ENCODE results near the gene TEPSIN.

TEPSIN gene

DNA sequence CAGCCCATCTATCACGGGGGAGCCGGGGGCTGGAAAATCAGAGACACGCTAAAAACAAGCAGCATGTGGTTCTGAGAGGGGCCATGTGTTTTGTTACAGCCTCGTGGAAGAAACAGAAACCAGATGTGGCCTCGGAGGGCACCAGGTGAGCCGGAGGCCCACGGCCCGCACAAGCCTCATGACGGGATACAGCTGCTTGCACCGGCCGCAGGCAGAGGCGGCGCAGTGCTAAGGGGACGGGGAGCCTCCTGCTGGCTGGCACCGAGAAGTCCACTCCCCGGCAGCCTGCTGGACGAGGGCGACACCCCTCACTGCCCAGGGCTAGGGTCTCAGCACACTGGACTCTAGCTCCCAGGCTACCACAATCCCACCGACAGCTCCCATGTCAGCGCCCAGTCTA lies 19.4 kb upstream of the TEPSIN start:
- ATAC-seq = no peak
- H3K4me3 Mint-ChIP-seq = no peak overlapping the region
- peaks cover 34% of the 10 kb centered on the region for H3K36me3 Mint-ChIP-seq
- H3K27ac Mint-ChIP-seq = no peak overlapping the region
- peaks cover 18% of the 10 kb centered on the region for H3K4me1 Mint-ChIP-seq
- H3K9me3 Mint-ChIP-seq = no peaks in the 10 kb centered on the region
- no peaks in the 10 kb centered on the region for H3K27me3 Mint-ChIP-seq

DNA sequence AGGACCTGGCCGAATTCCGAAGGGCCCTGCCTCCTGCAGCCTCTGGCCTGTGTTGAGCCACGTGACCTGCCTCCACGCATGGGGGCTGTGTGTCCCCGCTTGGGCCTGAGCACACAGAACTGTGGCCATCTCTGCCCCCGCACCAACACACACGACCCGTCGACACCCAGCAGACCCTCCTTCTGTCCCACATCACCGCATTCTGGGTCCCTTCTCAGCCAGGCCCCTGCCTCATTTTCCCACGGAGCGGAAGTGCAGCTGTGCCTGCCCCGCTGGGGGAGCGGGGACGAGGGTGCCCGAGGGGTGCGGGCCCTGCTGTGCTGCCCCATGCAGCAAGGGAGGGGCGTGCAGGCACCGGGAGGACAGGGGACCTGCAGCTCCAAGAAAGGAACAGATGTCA lies 18.7 kb upstream of the TEPSIN start:
- peaks cover 24% of the 10 kb centered on the region for H3K4me1 Mint-ChIP-seq
- H3K36me3 Mint-ChIP-seq = peaks cover 39% of the 10 kb centered on the region
- H3K27me3 Mint-ChIP-seq = no peaks in the 10 kb centered on the region
- no peak overlapping the region for H3K27ac Mint-ChIP-seq
- H3K9me3 Mint-ChIP-seq = no peaks in the 10 kb centered on the region
- ATAC-seq = no peak
- H3K4me3 Mint-ChIP-seq = no peak overlapping the region

DNA sequence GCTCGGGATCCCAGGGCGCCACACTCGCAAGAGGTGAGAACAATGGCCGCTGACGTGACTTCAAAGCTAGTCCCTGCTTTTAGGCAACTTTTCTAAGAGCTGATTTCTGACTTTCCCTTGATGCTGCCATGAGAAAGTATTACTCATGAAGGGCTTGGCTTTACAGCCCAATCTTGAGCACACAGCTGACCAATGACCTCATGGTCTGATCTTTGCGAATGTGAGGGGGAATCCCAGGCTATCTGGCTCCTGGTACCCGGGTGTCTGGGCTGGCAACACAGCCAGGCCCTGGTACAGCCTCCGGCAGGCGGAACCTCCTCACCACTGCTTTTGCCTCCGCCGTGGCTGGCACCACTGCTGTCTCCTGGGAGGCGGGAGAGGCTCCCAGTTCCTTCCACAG lies 17.8 kb upstream of the TEPSIN start:
- H3K36me3 Mint-ChIP-seq = peaks cover 37% of the 10 kb centered on the region
- H3K4me3 Mint-ChIP-seq = no peak overlapping the region
- H3K27ac Mint-ChIP-seq = no peak overlapping the region
- no peak for ATAC-seq
- H3K27me3 Mint-ChIP-seq = no peaks in the 10 kb centered on the region
- H3K9me3 Mint-ChIP-seq = no peaks in the 10 kb centered on the region
- peaks cover 32% of the 10 kb centered on the region for H3K4me1 Mint-ChIP-seq

DNA sequence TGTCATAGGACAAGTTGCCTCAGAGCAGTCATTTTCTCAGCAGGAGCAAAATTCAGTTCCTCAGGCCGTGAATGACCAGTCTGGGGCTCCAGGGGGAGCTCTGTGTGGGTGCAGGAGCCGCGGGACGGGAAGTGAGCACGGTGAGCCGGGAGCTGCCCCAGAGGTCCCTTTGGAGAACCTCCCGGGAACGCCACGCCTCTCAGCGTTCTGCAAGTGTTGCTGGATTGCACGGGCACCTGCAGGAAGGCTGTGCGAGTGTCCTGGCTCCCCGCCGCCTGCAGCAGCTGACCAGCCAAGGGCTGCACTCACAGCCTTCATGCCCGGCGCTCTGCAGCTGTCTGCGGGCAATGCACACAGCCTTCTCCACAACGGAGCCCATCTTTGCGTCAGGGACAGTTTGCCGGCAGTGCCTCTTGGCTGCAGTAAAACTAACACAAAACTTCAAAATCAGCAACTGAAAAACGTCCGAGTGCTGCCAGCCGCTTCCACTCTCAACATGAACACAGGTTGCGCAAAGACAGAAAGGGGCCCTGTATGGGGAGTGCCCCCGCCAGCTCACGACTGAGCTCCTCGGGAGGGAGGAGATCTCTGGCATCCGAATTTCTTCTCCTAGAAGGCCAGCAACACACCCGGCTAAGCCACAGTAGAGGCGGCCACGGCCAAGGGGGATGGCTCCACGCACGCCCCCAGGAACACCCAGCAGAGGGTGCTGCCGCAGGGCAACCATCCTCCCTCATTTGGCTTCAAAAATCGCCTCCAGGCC lies 16.3 kb upstream of the TEPSIN start:
- H3K4me3 Mint-ChIP-seq = no peak overlapping the region
- no peak for ATAC-seq
- H3K9me3 Mint-ChIP-seq = no peaks in the 10 kb centered on the region
- H3K36me3 Mint-ChIP-seq = peaks cover 36% of the 10 kb centered on the region
- no peak overlapping the region for H3K27ac Mint-ChIP-seq
- no peaks in the 10 kb centered on the region for H3K27me3 Mint-ChIP-seq
- peaks cover 32% of the 10 kb centered on the region for H3K4me1 Mint-ChIP-seq

DNA sequence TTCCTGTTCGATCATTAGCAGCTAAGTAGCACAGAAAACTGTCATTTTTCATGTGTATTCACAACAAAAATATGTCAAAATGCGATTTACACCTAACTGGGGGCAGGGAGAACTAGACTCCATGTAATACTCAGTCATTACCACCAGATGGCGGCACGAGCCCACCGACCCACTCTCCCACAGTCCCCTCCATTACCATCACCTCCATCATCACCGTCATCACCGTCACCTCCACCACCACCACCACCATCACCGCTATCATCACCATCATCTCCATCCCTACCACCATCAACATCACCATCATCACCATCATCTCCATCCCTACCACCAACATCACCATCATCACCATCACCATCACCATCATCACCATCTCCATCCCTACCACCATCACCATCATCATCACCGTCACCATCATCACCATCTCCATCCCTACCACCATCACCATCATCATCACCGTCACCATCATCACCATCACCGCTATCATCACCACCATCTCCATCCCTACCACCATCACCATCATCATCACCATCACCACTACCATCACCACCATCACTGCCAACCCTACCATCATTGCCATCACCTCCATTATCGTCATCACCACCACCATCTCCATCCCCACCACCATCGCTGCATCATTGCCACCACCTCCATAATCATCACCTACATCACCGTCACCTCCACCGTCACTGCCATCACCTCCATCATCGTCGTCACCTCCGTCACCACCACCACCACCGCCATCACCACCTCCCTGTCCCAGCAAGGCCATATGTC lies 14.7 kb upstream of the TEPSIN start:
- peak; percentile 59 for ATAC-seq
- Mint-ChIP-seq H3K9me3 (no peaks in the 10 kb centered on the region), H3K4me3 (no peak overlapping the region), H3K27ac (peak overlapping the region; percentile 35), H3K4me1 (peaks cover 23% of the 10 kb centered on the region), H3K36me3 (peaks cover 37% of the 10 kb centered on the region), H3K27me3 (no peaks in the 10 kb centered on the region)

DNA sequence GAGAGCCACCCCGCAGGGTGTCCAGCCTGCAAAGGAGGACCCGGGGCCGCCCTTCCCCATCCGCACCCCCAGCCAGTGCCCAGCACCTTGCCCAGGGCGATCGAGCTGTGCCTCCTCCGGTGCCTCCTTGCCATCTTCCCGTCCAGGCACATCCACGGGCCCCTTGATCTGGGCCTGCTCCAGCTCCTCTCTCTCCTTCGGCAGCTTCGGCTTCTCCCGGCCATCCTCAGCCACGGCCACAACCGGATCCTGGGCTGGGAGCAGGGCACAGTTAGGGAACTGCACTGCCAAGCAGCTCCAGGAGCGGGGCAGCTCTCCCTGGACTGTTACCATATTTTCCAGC lies 14.1 kb upstream of the TEPSIN start:
- H3K36me3 Mint-ChIP-seq = peaks cover 37% of the 10 kb centered on the region
- H3K4me3 Mint-ChIP-seq = no peak overlapping the region
- peaks cover 23% of the 10 kb centered on the region for H3K4me1 Mint-ChIP-seq
- no peaks in the 10 kb centered on the region for H3K9me3 Mint-ChIP-seq
- H3K27me3 Mint-ChIP-seq = no peaks in the 10 kb centered on the region
- H3K27ac Mint-ChIP-seq = peak overlapping the region; percentile 35
- ATAC-seq = no peak

DNA sequence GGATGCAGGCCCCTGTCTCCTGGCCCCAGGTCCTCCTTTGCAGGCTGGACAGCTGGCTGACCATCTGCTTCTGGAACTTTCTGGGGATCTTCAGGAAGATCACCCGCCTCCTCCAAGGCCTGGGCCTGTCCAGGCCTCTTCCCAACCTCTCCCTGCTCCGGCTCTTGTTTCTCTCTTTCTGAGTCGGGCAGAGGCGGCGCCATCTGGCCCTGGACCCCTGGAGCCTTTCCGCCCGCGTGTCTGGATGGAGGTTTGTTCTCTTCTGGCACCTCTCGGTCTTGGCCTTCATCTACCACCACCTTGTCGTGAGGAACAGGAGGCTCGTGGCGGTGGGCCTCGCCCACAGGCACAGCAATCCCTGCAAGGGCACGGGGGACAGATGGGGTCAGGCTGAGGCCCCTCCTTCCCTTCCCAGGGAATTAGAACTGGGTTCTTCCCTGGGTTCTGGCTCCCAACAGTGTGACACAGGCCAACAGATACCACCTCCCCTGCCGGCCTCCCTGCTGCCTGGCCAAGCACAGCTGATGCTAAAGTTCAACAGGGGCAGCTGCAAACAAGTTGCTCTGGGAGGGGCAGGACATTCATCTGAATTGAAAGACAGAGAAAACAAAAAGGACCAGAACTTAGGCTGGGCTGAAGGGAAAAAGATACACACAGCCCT lies 13.6 kb upstream of the TEPSIN start:
- no peaks in the 10 kb centered on the region for H3K9me3 Mint-ChIP-seq
- H3K36me3 Mint-ChIP-seq = peaks cover 37% of the 10 kb centered on the region
- H3K27me3 Mint-ChIP-seq = no peaks in the 10 kb centered on the region
- ATAC-seq = no peak
- no peak overlapping the region for H3K4me3 Mint-ChIP-seq
- H3K27ac Mint-ChIP-seq = peak overlapping the region; percentile 65
- H3K4me1 Mint-ChIP-seq = peaks cover 23% of the 10 kb centered on the region

DNA sequence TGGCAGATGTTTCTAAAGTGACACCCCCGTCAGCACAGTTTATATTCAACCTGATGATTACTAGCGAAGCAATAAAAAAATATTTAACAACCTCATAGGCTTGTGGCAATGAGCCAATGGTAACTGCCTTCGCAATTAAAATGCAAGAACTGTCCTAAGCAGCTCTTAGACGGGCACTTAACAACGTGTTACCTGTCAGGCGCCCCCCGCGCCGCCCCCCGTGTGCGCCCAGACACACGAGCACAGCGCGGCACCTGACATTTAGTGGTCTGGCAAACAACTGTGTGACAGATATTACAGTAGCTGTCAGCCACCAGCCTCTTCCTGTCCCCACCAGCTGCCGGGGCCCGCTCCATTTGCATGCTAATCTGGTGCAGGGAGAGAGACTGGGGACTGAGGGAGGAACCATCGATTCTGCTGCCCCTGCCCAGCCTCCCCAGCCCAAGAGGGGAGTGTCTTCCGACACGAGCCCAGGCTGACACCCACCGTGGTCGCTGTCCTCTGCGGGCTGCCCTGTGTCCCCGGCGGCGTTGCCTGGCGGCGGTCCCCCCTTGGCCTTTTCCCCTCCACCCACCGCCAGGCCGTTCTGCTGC lies 12.9 kb upstream of the TEPSIN start:
- Mint-ChIP-seq H3K4me1 (peaks cover 23% of the 10 kb centered on the region), H3K4me3 (no peak overlapping the region), H3K27me3 (no peaks in the 10 kb centered on the region), H3K36me3 (peaks cover 39% of the 10 kb centered on the region), H3K9me3 (no peaks in the 10 kb centered on the region), H3K27ac (peak overlapping the region; percentile 65)
- ATAC-seq = no peak

DNA sequence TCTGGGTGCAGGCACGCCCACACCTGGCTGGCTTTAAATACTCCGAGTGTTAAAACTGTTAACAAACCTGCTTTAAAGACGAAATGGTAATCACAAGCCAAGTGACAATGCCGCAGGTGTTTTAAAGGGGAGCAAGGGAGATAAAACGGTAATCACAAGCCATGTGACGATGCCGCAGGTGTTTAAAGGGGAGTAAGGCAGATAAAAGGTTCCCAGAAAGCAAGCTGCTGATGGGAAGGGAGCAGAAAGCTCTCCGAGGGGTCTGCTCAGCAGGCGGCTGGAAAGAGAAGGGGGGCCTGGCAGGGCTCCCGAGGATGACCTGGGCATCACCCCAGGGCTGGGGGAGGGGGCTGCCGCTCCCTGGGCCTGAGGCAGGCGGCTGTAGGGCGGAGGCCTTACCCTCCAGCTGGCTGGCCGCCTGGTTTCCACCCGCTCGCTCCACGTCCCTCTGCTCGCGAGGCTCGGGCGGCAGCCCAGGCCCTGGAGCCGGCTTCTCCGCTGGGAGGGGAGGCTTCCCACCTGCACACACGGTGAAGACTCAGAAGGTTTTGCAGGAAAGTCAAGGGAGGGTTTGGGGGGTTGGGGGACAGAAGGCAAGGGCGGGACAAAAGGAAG lies 12.3 kb upstream of the TEPSIN start:
- Mint-ChIP-seq H3K9me3 (no peaks in the 10 kb centered on the region), H3K27ac (peak overlapping the region; percentile 65), H3K27me3 (no peaks in the 10 kb centered on the region), H3K36me3 (peaks cover 42% of the 10 kb centered on the region), H3K4me1 (peaks cover 23% of the 10 kb centered on the region), H3K4me3 (no peak overlapping the region)
- no peak for ATAC-seq

DNA sequence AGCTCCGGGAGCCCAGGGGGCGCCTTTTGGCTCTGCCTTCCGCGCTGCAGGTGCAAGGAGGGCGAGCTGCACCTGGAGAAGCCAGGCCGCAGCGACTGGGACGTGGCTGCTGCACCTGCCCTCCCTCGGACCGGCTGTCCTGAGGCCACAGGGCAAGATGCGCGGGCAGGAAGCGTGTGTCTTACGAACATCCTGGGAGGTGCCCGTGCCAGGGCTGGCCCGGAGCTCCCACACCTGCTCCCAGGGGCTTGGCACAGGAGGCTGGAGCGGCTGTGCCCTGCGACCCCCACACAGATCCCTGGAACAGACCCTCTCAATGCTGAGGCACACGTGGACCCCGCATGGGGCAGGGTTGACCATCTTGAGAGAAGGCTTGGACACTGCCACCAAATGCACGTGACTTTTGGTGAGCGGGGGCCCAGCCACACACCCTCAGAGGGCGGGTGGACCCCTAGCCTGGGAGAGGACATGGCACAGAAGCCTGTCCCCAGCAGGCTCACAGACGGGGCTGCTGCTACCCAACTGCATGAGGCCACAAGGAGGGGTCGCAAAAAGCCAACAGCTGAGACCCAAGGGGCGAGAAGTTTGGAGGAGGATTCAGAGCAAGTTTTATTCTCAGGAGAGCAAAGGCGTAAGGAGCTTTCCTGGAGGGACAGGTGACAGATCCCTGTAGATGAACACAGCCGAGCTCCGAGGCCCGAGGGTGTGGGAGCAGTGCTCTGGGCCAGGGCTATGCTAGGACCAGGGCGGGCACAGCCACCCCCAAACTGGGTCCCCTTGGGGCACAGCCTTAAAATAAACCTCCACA lies 11.6 kb upstream of the TEPSIN start:
- Mint-ChIP-seq H3K27me3 (no peaks in the 10 kb centered on the region), H3K27ac (peak overlapping the region; percentile 65), H3K4me3 (no peak overlapping the region)

DNA sequence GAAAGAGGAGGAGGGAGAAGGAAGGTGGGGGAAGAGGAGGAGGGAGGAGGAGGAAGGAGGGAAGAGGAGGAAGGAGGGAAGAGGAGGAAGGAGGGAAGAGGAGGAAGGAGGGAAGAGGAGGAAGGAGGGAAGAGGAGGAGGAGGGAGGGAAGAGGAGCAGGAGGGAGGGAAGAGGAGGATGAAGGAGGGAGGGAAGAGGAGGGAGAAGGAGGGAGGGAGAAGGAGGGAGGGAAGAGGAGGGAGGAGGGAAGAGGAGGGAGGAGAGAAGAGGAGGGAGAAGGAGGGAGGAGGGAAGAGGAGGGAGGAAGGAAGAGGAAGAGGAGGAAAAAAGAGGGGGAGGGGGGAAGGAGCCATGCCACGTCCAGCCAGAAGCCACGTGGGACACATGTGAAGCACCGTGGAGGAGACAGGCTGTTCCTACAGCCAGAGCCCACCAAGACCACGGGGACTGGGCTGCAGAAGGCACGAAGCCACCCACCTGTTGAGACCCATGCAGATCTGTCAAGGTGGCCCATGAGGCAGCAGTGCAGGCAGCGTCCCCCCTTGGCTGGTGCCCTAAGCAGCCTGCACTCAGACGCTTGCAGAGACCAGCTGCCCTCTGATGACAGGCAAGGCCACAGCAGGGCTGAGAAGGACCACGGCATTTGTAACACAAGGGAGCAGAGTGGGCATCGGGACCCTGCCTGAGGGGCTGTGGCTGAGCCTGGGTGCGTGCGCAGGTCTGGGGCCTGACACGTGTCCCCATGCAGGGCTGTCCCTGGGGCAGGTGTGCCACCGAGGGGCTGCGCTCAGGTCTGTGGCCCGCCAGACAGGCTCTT lies 10.6 kb upstream of the TEPSIN start:
- no peaks in the 10 kb centered on the region for H3K27me3 Mint-ChIP-seq
- no peaks in the 10 kb centered on the region for H3K9me3 Mint-ChIP-seq
- no peak for ATAC-seq
- H3K4me1 Mint-ChIP-seq = peaks cover 33% of the 10 kb centered on the region
- H3K27ac Mint-ChIP-seq = no peak overlapping the region
- peaks cover 42% of the 10 kb centered on the region for H3K36me3 Mint-ChIP-seq
- H3K4me3 Mint-ChIP-seq = no peak overlapping the region

More for the DNA sequence above, 11.6 kb upstream of the TEPSIN start:
- no peaks in the 10 kb centered on the region for H3K9me3 Mint-ChIP-seq
- H3K36me3 Mint-ChIP-seq = peaks cover 42% of the 10 kb centered on the region
- peaks cover 23% of the 10 kb centered on the region for H3K4me1 Mint-ChIP-seq
- ATAC-seq = no peak

DNA sequence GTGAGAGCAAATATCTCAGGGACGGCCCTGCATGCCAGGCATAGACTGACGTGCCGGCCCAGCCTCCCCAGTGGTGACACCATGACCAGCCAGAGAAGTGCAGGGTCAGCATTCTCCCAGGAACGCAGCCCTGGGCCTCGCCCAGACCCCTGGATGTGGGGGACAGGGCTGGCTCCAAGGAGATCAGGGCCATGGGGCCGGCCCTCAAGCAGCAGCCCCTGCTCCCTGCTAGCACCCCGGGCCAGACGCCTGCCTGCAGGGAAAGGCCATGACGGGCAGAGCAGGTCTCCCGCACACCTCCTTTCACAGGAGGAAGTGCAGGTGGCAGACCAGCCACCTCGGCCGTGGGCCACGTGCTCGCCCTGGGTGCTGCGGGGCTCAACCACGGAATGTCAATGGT lies 9.8 kb upstream of the TEPSIN start:
- peaks cover 28% of the 10 kb centered on the region for H3K4me1 Mint-ChIP-seq
- H3K27me3 Mint-ChIP-seq = no peaks in the 10 kb centered on the region
- H3K9me3 Mint-ChIP-seq = no peaks in the 10 kb centered on the region
- peaks cover 37% of the 10 kb centered on the region for H3K36me3 Mint-ChIP-seq
- ATAC-seq = no peak
- no peak overlapping the region for H3K27ac Mint-ChIP-seq
- no peak overlapping the region for H3K4me3 Mint-ChIP-seq

DNA sequence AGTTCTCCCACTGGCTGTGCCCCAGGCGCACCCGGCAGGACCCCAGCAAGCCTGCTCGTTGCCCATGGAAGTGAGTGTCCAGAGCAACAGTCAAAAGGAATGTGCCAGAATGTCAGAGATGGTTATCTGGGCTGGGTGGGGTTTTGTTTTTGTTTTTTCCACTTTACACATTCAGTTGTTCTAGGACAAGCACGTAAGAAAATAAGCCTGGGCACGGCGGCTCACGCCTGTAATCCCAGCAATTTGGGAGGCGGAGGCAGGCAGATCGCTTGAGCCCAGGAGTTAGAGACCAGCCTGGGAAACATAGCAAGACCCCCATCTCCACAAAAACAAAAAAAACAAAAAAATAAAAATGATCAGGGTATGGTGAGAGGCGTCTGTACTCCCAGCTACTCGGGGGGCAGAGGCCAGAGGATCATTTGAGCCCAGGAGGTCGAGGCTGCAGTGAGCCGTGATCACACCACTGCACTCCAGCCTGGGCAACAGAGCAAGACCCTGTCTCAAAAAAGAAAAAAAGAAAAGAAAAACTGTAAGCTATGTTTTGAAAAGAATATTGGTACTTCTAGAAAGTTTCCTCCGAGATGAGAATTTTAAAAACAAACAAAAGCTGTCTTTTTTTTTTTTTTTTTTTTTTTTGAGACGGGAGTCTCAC lies 8.6 kb upstream of the TEPSIN start:
- Mint-ChIP-seq H3K27me3 (no peaks in the 10 kb centered on the region), H3K4me1 (peaks cover 20% of the 10 kb centered on the region), H3K27ac (no peak overlapping the region), H3K36me3 (peaks cover 25% of the 10 kb centered on the region), H3K9me3 (no peaks in the 10 kb centered on the region), H3K4me3 (no peak overlapping the region)
- no peak for ATAC-seq
